Measurements from ENCODE around the gene SFXN3.

DNA sequence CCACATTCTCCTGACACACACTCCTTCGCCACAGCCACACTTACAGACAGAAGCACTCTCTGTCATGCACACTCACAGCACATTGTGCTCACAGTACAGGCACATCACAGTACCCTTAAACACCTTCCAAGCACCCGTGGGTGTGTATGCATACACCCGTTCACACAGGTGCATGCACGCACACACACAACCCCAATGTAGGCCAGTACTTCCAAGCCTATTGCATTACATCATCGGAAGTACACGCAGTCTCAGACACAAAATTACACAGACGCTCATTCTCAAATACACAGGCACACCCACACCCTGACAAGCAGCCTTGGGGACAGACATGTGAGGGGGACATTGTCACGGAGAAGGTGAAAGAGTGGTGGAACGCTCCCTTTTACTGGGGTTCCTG is 41.9 kb downstream of the SFXN3 start:
- TF ChIP-seq, protein P1, sequence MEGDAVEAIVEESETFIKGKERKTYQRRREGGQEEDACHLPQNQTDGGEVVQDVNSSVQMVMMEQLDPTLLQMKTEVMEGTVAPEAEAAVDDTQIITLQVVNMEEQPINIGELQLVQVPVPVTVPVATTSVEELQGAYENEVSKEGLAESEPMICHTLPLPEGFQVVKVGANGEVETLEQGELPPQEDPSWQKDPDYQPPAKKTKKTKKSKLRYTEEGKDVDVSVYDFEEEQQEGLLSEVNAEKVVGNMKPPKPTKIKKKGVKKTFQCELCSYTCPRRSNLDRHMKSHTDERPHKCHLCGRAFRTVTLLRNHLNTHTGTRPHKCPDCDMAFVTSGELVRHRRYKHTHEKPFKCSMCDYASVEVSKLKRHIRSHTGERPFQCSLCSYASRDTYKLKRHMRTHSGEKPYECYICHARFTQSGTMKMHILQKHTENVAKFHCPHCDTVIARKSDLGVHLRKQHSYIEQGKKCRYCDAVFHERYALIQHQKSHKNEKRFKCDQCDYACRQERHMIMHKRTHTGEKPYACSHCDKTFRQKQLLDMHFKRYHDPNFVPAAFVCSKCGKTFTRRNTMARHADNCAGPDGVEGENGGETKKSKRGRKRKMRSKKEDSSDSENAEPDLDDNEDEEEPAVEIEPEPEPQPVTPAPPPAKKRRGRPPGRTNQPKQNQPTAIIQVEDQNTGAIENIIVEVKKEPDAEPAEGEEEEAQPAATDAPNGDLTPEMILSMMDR (IDR thresholded peaks at IDR 0.05), result no peak
- TF ChIP-seq POLR2A (IDR thresholded peaks at IDR 0.05) (no peak), POLR2AphosphoS5 (IDR thresholded peaks at IDR 0.05) (no peak)
